WI38 (cell line): Measurements from ENCODE around the gene USP34.

ENCODE experiments used
- H3K4me3 ChIP-seq: 2 replicates; pipeline ENCODE4 v1.5.1; 2011; ENCODE audit warnings: low read depth, mild to moderate bottlenecking, control low read depth, low read length
- CTCF ChIP-seq: IDR thresholded peaks from 2 replicates; pipeline ENCODE4 v1.5.1; 2012; ENCODE audit warnings: low read depth, mild to moderate bottlenecking, control low read depth, low read length

The USP34 gene

GRCh38 chr2:61443342-61444041 is 27.4 kb downstream of the USP34 start:
- H3K4me3 ChIP-seq = no peak overlapping the region
- no peak for TF ChIP-seq CTCF

- no peak overlapping the region for H3K4me3 ChIP-seq
- TF ChIP-seq CTCF = no peak
These were observed 31.5 kb downstream of the USP34 start for GRCh38 chr2:61439241-61440002.

- no peak for TF ChIP-seq CTCF
These were observed 32.2 kb downstream of the USP34 start for GRCh38 chr2:61438670-61439069.

GRCh38 chr2:61437170-61437569 is 33.7 kb downstream of the USP34 start:
- no peak for TF ChIP-seq CTCF
- H3K4me3 ChIP-seq = no peak overlapping the region

More at GRCh38 chr2:61438670-61439069, 32.2 kb downstream of the USP34 start:
- no peak overlapping the region for H3K4me3 ChIP-seq

- H3K4me3 ChIP-seq = no peak overlapping the region
- TF ChIP-seq CTCF = no peak
These were observed 34.8 kb downstream of the USP34 start for GRCh38 chr2:61436092-61436491.

- TF ChIP-seq CTCF = no peak
- H3K4me3 ChIP-seq = no peak overlapping the region
These were observed 35.6 kb downstream of the USP34 start for GRCh38 chr2:61435291-61435690.

- no peak overlapping the region for H3K4me3 ChIP-seq
These were observed 36.6 kb downstream of the USP34 start for GRCh38 chr2:61434314-61434713.

More at GRCh38 chr2:61434314-61434713, 36.6 kb downstream of the USP34 start:
- TF ChIP-seq CTCF = no peak
